Spleen (tissue), 11 donors: ENCODE data around the gene KIF25. TPM values are rescaled to one million over a fixed set of nuclear protein-coding genes. Genes with fewer than 3 reads are reported as not detected.
A peak's percentile ranks its signal among the peaks of the same experiment; 100 is the strongest.
"Not testable (repeated sequence)": the region's sequence is repeated elsewhere in the genome, so short reads cannot be mapped to it uniquely, and the experiment has no call there.

Source experiments
- DNase-seq: peaks from one replicate; pipeline ENCODE4 v3.0.0-alpha.2; 2020
- H3K27ac ChIP-seq, 8 donors: fragments of 200-600 bp; sonication (generic) in 7 of 8; 1 replicate in 4 of 8; 2 replicates in 4 of 8; pipeline versions ENCODE4 v1.5.0 to v1.8.0; 2016 to 2021; ENCODE audit warnings: inconsistent platforms in 4 of 8, mild to moderate bottlenecking in 4 of 8, moderate library complexity in 1 of 8
- H3K27me3 ChIP-seq, 7 donors: fragments of 200-600 bp; sonication (generic) in 6 of 7; replicated peaks in 1 of 7; 1 replicate in 4 of 7; 2 replicates in 3 of 7; pipeline versions ENCODE4 v1.5.0 to v1.8.0; 2016 to 2021; ENCODE audit warnings: inconsistent platforms in 3 of 7, mild to moderate bottlenecking in 1 of 7
- H3K36me3 ChIP-seq, 6 donors: fragments of 200-600 bp; sonication (generic) in 5 of 6; 1 replicate in 4 of 6; 2 replicates in 2 of 6; pipeline versions ENCODE4 v1.5.0 to v1.8.0; 2016 to 2021; ENCODE audit warnings: inconsistent platforms in 2 of 6
- H3K4me1 ChIP-seq, 6 donors: fragments of 200-600 bp; sonication (generic) in 5 of 6; 1 replicate in 3 of 6; 2 replicates in 3 of 6; pipeline versions ENCODE4 v1.5.0 to v1.8.0; 2016 to 2021; ENCODE audit warnings: inconsistent platforms in 3 of 6
- H3K4me3 ChIP-seq, 8 donors: fragments of 200-600 bp; sonication (generic) in 7 of 8; 1 replicate in 4 of 8; 2 replicates in 4 of 8; pipeline versions ENCODE4 v1.5.0 to v1.8.0; 2016 to 2021; ENCODE audit warnings: inconsistent platforms in 4 of 8, mild to moderate bottlenecking in 4 of 8, moderate library complexity in 2 of 8
- H3K9me3 ChIP-seq, 8 donors: fragments of 200-600 bp; sonication (generic) in 7 of 8; 1 replicate in 4 of 8; 2 replicates in 4 of 8; pipeline versions ENCODE4 v1.5.0 to v1.8.0; 2016 to 2021; ENCODE audit warnings: inconsistent platforms in 4 of 8
- CTCF ChIP-seq, 11 experiments: fragments of 200-600 bp in 7 of 11; fragments of 450-650 bp in 4 of 11; sonication (generic) in 4 of 11; IDR thresholded peaks in 8 of 11; conservative IDR thresholded peaks in 3 of 11; 1 replicate in 7 of 11; 2 replicates in 4 of 11; pipeline versions ENCODE4 v1.4.0 to v1.8.0; 2016 to 2021; ENCODE audit warnings: antibody characterized with exemption in 11 of 11, inconsistent platforms in 4 of 11, mild to moderate bottlenecking in 1 of 11
- POLR2A ChIP-seq, 3 donors: fragments of 450-650 bp; IDR thresholded peaks; one replicate each; pipeline ENCODE4 v1.5.1; 2017; ENCODE audit warnings: antibody characterized with exemption in 3 of 3, mild to moderate bottlenecking in 1 of 3
- POLR2AphosphoS5 ChIP-seq, 3 donors: sonication (generic); formaldehyde crosslinking; IDR thresholded peaks; one replicate each; pipeline ENCODE4 v1.5.1; 2017; ENCODE audit warnings: antibody characterized with exemption in 3 of 3
- WGBS, 5 donors: extraction: QIAGEN DNeasy Blood & Tissue Kit in 3 of 5; methylation state at CpG; one replicate each; pipeline versions ENCODE4 v1.1.5 to v1.1.7; 2013 to 2018; 5-methylcytosine and 5-hydroxymethylcytosine counted together
- intact Hi-C: fragments of 100-400 bp; cut with DNase I; formaldehyde crosslinking; loops from one replicate; pipeline ENCODE4 v1.15.0; 2023; ENCODE audit warnings: low total_unique reads
- polyA plus RNA-seq, 3 donors: library from polyadenylated mRNA; stranded (reverse); fragments of 200-250 nt; gene quantifications; one replicate each; pipeline ENCODE4 v1.2.1, GENCODE V29; 2013
- total RNA-seq, 7 donors: library from RNA; depleted of rRNA in 3 of 7; stranded (reverse); fragments of >200 nt in 3 of 7; fragmentation: NEBNext Ultra II Directional in 4 of 7; extraction: Animal tissue kit (Norgen Biotek cat#: 25700) in 4 of 7; gene quantifications; one replicate each; pipeline versions ENCODE4 v1.1.0 to v1.2.1, GENCODE V29; 2016 to 2021
- donor health status: healthy with polysubstance abuse.
- donor health status: DM: no; HTN: no; CAD: no; lungs with moderate emphysema.
- donor health status: DM: no; HTN: no; CAD: no.
- donor health status: Bipolar disorder and iron deficiency.
- donor health status: healthy.
- donor health status: DM: no; HTN: no; CAD: no.
- donor health status: DM: yes; HTN: yes; CAD: no.

The KIF25 gene
- total and polyA plus RNA-seq, 10 donors = 0.32 to 1.7 (median 0.49) TPM; not detected in 3

GRCh38 chr6:167974640-167975344 lies 22.7 kb upstream of the KIF25 start:
- 76 to 93% (median 84%) methylated on average over 11 to 12 of the region's 12 CpGs for WGBS, 5 donors
- intact Hi-C loops = no loop called here
- Histone ChIP-seq H3K9me3 (no peaks in the 10 kb centered on the region), H3K27me3 (no peaks in the 10 kb centered on the region), H3K4me1 (no peaks in the 10 kb centered on the region), H3K27ac (no peak overlapping the region), H3K4me3 (no peak overlapping the region), H3K36me3 (peaks cover 0 to 22% (median 3%) of the 10 kb centered on the region in 6 donors)
- TF ChIP-seq POLR2A (IDR thresholded peaks at IDR 0.05) = no peak
- TF ChIP-seq CTCF (IDR thresholded peaks at IDR 0.05 in 8 of 11, conservative IDR thresholded peaks at IDR 0.05 in 3 of 11) = no peak
- no peak for TF ChIP-seq POLR2AphosphoS5 (IDR thresholded peaks at IDR 0.05)
- DNase-seq = no peak

GRCh38 chr6:167975458-167975857 lies 22.0 kb upstream of the KIF25 start:
- TF ChIP-seq CTCF (IDR thresholded peaks at IDR 0.05 in 8 of 11, conservative IDR thresholded peaks at IDR 0.05 in 3 of 11) (no peak), POLR2A (IDR thresholded peaks at IDR 0.05) (no peak), POLR2AphosphoS5 (IDR thresholded peaks at IDR 0.05) (peak in 2 of 3 donors; percentile 30 to 49)
- H3K27ac ChIP-seq = no peak overlapping the region
- H3K4me1 ChIP-seq = no peaks in the 10 kb centered on the region
- H3K36me3 ChIP-seq = peaks cover 0 to 16% (median 2%) of the 10 kb centered on the region in 6 donors
- no peaks in the 10 kb centered on the region for H3K9me3 ChIP-seq
- intact Hi-C loops = no loop called here
- peak; percentile 73 for DNase-seq
- no peaks in the 10 kb centered on the region for H3K27me3 ChIP-seq
- WGBS, 5 donors = 90 to 94% (median 91%) methylated on average over 18 to 19 of the region's 19 CpGs
- H3K4me3 ChIP-seq = no peak overlapping the region

- H3K36me3 ChIP-seq, H3K4me1 ChIP-seq, H3K27me3 ChIP-seq, DNase-seq, intact Hi-C loops, H3K4me3 ChIP-seq, H3K9me3 ChIP-seq, H3K27ac ChIP-seq: not testable (repeated sequence)
These were observed 21.3 kb upstream of the KIF25 start for GRCh38 chr6:167976116-167976657.

GRCh38 chr6:167976708-167977107 lies 20.8 kb upstream of the KIF25 start:
- intact Hi-C loops = no loop called here
- 94 to 97% (median 97%) methylated on average over 22 to 27 of the region's 27 CpGs for WGBS, 5 donors

More at GRCh38 chr6:167976708-167977107, 20.8 kb upstream of the KIF25 start:
- Histone ChIP-seq H3K4me1 (no peaks in the 10 kb centered on the region), H3K36me3 (peaks cover 0 to 6% (median 0%) of the 10 kb centered on the region in 6 donors), H3K27me3 (no peaks in the 10 kb centered on the region), H3K27ac (no peak overlapping the region), H3K9me3 (no peaks in the 10 kb centered on the region), H3K4me3 (no peak overlapping the region)
- no peak for TF ChIP-seq CTCF (IDR thresholded peaks at IDR 0.05 in 8 of 11, conservative IDR thresholded peaks at IDR 0.05 in 3 of 11)
- TF ChIP-seq POLR2AphosphoS5 (IDR thresholded peaks at IDR 0.05) = peak in 1 of 3 donors; percentile 30
- peak; percentile 74 for DNase-seq
